Stimulated activated CD4-positive, alpha-beta T cell treated with anti-CD3 and anti-CD28 coated beads, Interleukin-2, amount 100 ng/mL, for 24 hours (primary cell): ENCODE data around the gene PSRC1.

ENCODE experiments used
- DNase-seq, 2 donors: peaks; one replicate each; pipeline ENCODE4 v3.0.0-alpha.2; 2020

PSRC1 gene

GRCh38 chr1:109243221-109243620 lies 39.7 kb downstream of the PSRC1 start:
- DNase-seq = no peak

- no peak for DNase-seq
These were observed 40.6 kb downstream of the PSRC1 start for GRCh38 chr1:109242387-109242786.

GRCh38 chr1:109241841-109242345 lies 41.1 kb downstream of the PSRC1 start:
- no peak for DNase-seq

GRCh38 chr1:109241344-109241743 lies 41.6 kb downstream of the PSRC1 start:
- no peak for DNase-seq

- peak in 1 of 2 donors; percentile 46 for DNase-seq
These were observed 42.5 kb downstream of the PSRC1 start for GRCh38 chr1:109240158-109241152.

- DNase-seq = peak in 1 of 2 donors; percentile 27
These were observed 43.4 kb downstream of the PSRC1 start for GRCh38 chr1:109239409-109240068.

- DNase-seq = no peak
These were observed 43.9 kb downstream of the PSRC1 start for GRCh38 chr1:109239047-109239408.

GRCh38 chr1:109238382-109238781 lies 44.6 kb downstream of the PSRC1 start:
- no peak for DNase-seq

GRCh38 chr1:109237512-109237911 lies 45.4 kb downstream of the PSRC1 start:
- DNase-seq = no peak

GRCh38 chr1:109235137-109235536 lies 47.8 kb downstream of the PSRC1 start:
- DNase-seq = no peak

- no peak for DNase-seq
These were observed 51.9 kb downstream of the PSRC1 start for GRCh38 chr1:109231066-109231465.
